GM12878 (cell line): ENCODE data around the gene IFNAR1. TPM values are rescaled to one million over a fixed set of nuclear protein-coding genes. Genes with fewer than 3 reads are reported as not detected.

Experiments used
- ATAC-seq: fragments of 200-7000 bp; cut with Tn5 transposase; 3 replicates; pipeline ENCODE4 v1.9.1; 2020; ENCODE audit warnings: mild to moderate bottlenecking, moderate library complexity
- BruUV-seq: library from RNA; stranded (reverse); fragments of 400-500 nt; replicated peaks from 2 replicates; lab custom pipeline; 2021; lab: Mats Ljungman, UMichigan
- CTCF ChIA-PET: fragments of 300-600 bp; sonication (Branson Sonifier 250); formaldehyde crosslinking; extraction: SDS; loops from one replicate; lab custom pipeline; 2021; ENCODE audit warnings: inconsistent platforms; lab: Yijun Ruan, JAX
- POLR2A ChIA-PET: fragments of 350-600 bp; formaldehyde crosslinking; extraction: SDS; loops from one replicate; lab custom pipeline; 2021; ENCODE audit warnings: inconsistent platforms; lab: Charles Lee
- RAD21 ChIA-PET: fragments of 300-600 bp; sonication (Branson Sonifier 250); formaldehyde crosslinking; loops from one replicate; lab custom pipeline; 2023; ENCODE audit warnings: antibody characterized with exemption; ENCODE audit not compliant: unreplicated experiment; lab: Charles Lee
- SMC1A ChIA-PET: fragments of 300-600 bp; sonication (Branson Sonifier 250); formaldehyde crosslinking; loops from one replicate; lab custom pipeline; 2023; ENCODE audit not compliant: unreplicated experiment, uncharacterized antibody; lab: Charles Lee
- DNase-seq: peaks from one replicate; pipeline ENCODE4 v3.0.0-alpha.2; 2011; ENCODE audit warnings: low read depth, low spot score
- FAIRE-seq: peaks from 3 replicates; lab custom pipeline; 2011; peaks lifted over from hg19 to GRCh38; lab: Jason Lieb, UNC
- H2AFZ ChIP-seq: 2 replicates; pipeline ENCODE4 v1.6.0; 2011; ENCODE audit warnings: low read depth, low read length, control low read depth; ENCODE audit not compliant: control insufficient read depth
- H3K27ac ChIP-seq: 2 replicates; pipeline ENCODE4 v1.5.1; 2011; ENCODE audit warnings: control low read depth; ENCODE audit not compliant: control insufficient read depth, insufficient read depth
- H3K27me3 ChIP-seq, 2 experiments: replicated peaks in 1 of 2; 2 replicates each; pipeline versions ENCODE4 v1.6.0 to v1.6.1; 2011; ENCODE audit warnings: low read length in 1 of 2; ENCODE audit not compliant: control insufficient read depth in 2 of 2, insufficient read depth in 2 of 2
- H3K36me3 ChIP-seq, 2 experiments: 2 replicates each; pipeline ENCODE4 v1.5.1; 2011; ENCODE audit warnings: low read length in 1 of 2; ENCODE audit not compliant: control insufficient read depth in 2 of 2, insufficient read depth in 2 of 2
- H3K4me1 ChIP-seq: 2 replicates; pipeline ENCODE4 v1.6.1; 2011; ENCODE audit warnings: mild to moderate bottlenecking, low read length, moderate library complexity, mixed read lengths; ENCODE audit not compliant: control insufficient read depth, insufficient read depth
- H3K4me2 ChIP-seq: 2 replicates; pipeline ENCODE4 v1.6.0; 2011; ENCODE audit warnings: control low read depth; ENCODE audit not compliant: control insufficient read depth, insufficient read depth
- H3K4me3 ChIP-seq: fragments of 200-600 bp; sonication (generic); 2 replicates; pipeline ENCODE4 v1.5.1; 2016
- H3K79me2 ChIP-seq: 2 replicates; pipeline ENCODE4 v1.6.0; 2011; ENCODE audit warnings: low read length; ENCODE audit not compliant: control insufficient read depth, insufficient read depth
- H3K9ac ChIP-seq: 2 replicates; pipeline ENCODE4 v1.8.0; 2011; ENCODE audit warnings: low read length, control low read depth, mixed read lengths; ENCODE audit not compliant: control insufficient read depth, insufficient read depth
- H3K9me3 ChIP-seq: replicated peaks from 3 replicates; pipeline ENCODE4 v1.5.1; 2011; ENCODE audit warnings: mild to moderate bottlenecking, low read length; ENCODE audit not compliant: control insufficient read depth, insufficient read depth
- H4K20me1 ChIP-seq: 2 replicates; pipeline ENCODE4 v1.6.0; 2011; ENCODE audit not compliant: control insufficient read depth, insufficient read depth
- ATF2 ChIP-seq: IDR thresholded peaks from 2 replicates; pipeline ENCODE4 v1.6.1; 2012; ENCODE audit warnings: low read length, inconsistent platforms
- ATF3 ChIP-seq: IDR thresholded peaks from 2 replicates; pipeline ENCODE4 v1.6.1; 2011; ENCODE audit warnings: low read depth, mild to moderate bottlenecking, low read length, moderate library complexity, borderline replicate concordance; ENCODE audit errors: extremely low read depth
- BACH1 ChIP-seq: fragments of 450-650 bp; IDR thresholded peaks from 2 replicates; pipeline ENCODE4 v1.6.1; 2017; ENCODE audit warnings: mild to moderate bottlenecking, borderline replicate concordance
- CBFB ChIP-seq: IDR thresholded peaks from 2 replicates; pipeline ENCODE4 v1.6.1; 2016; ENCODE audit warnings: antibody characterized with exemption, low read depth
- CHD2 ChIP-seq: IDR thresholded peaks from 2 replicates; pipeline ENCODE4 v1.6.1; 2011; ENCODE audit warnings: low read depth, low read length, improper control_type of control experiment, borderline replicate concordance
- FOS ChIP-seq: IDR thresholded peaks from 3 replicates; pipeline ENCODE4 v1.6.1; 2011; ENCODE audit warnings: borderline replicate concordance; ENCODE audit not compliant: insufficient read length; ENCODE audit errors: extremely low read depth
- IRF4 ChIP-seq: IDR thresholded peaks from 2 replicates; pipeline ENCODE4 v1.6.1; 2011; ENCODE audit warnings: low read depth, low read length
- MXI1 ChIP-seq: fragments of 150-350 bp; IDR thresholded peaks from 2 replicates; pipeline ENCODE4 v1.6.1; 2011; ENCODE audit warnings: low read depth, mild to moderate bottlenecking, inconsistent platforms, low read length, improper control_type of control experiment
- NFIC ChIP-seq: IDR thresholded peaks from 2 replicates; pipeline ENCODE4 v1.6.1; 2012; ENCODE audit warnings: low read depth, mild to moderate bottlenecking, inconsistent platforms, low read length, moderate library complexity
- PAX5 ChIP-seq: IDR thresholded peaks from 2 replicates; pipeline ENCODE4 v1.6.1; 2011; ENCODE audit warnings: low read depth, low read length, borderline replicate concordance
- PBX3 ChIP-seq: IDR thresholded peaks from 2 replicates; pipeline ENCODE4 v1.6.1; 2011; ENCODE audit warnings: mild to moderate bottlenecking, low read depth, low read length, moderate library complexity; ENCODE audit not compliant: insufficient replicate concordance
- POLR2A ChIP-seq: IDR thresholded peaks from 2 replicates; pipeline ENCODE4 v1.6.1; 2011; ENCODE audit warnings: low read depth, mild to moderate bottlenecking, low read length
- SKIL ChIP-seq: fragments of 450-650 bp; IDR thresholded peaks from 2 replicates; pipeline ENCODE4 v1.6.1; 2017; ENCODE audit warnings: mild to moderate bottlenecking, low read depth, inconsistent platforms; ENCODE audit not compliant: poor library complexity, severe bottlenecking
- SREBF2 ChIP-seq: IDR thresholded peaks from 2 replicates; pipeline ENCODE4 v1.6.1; 2012; ENCODE audit warnings: mild to moderate bottlenecking, low read length
- WGBS: methylation state at CpG from one replicate; pipeline ENCODE4 v1.1.6; 2016; ENCODE audit warnings: low lambda C conversion rate; ENCODE audit not compliant: insufficient replicate concordance, insufficient coverage; ENCODE audit errors: missing lambda C conversion rate; 5-methylcytosine and 5-hydroxymethylcytosine counted together
- in situ Hi-C: fragments of 300-500 bp; cut with MboI; formaldehyde crosslinking; loops from 9 replicates; pipeline ENCODE4 v1.14.3; 2018; ENCODE audit warnings: mixed read lengths
- intact Hi-C: fragments of 100-400 bp; cut with micrococcal nuclease; formaldehyde crosslinking; loops from one replicate; pipeline ENCODE4 v1.14.2; 2022; ENCODE audit not compliant: unreplicated experiment
- polyA plus RNA-seq, 11 experiments: library from polyadenylated mRNA; depleted of rRNA in 4 of 11; unstranded in 6 of 11; stranded (reverse) in 5 of 11; fragments of >200 nt; fragmentation: Nextera tagmentation in 4 of 11; fragmentation: Illumina TruSeq in 1 of 11; extraction: Ambion mirVana in 4 of 11; extraction: Trizol in 1 of 11; gene quantifications; 1 replicate in 1 of 11; 2 replicates in 10 of 11; pipeline versions ENCODE4 v1.2.1 to v1.2.3, GENCODE V29; 2011 to 2016; ENCODE audit warnings: inconsistent platforms in 2 of 11, missing spikeins in 2 of 11, low read depth in 1 of 11
- total RNA-seq, 4 experiments: library from RNA; depleted of rRNA in 3 of 4; stranded (reverse); fragments of >200 nt in 3 of 4; fragmentation: Illumina TruSeq in 1 of 4; extraction: Trizol in 1 of 4; gene quantifications; 2 replicates each; pipeline versions ENCODE4 v1.2.1 to v1.2.3, GENCODE V29; 2013 to 2021

Gene IFNAR1
- total and polyA plus RNA-seq, 10 of the 15 experiments (the other 5 are each of a cell fraction or from before 2014, with no cell fraction given): 12.0 to 62.4 (median 24.6) TPM

GRCh38 chr21:33291686-33292085, 33.1 kb upstream of the IFNAR1 start:
- POLR2A ChIA-PET: no interaction called here
- BruUV-seq: no TSS peak
- SMC1A ChIA-PET: no interaction called here
- intact Hi-C loops (no loop called here), in situ Hi-C loops (no loop called here)
- DNase-seq: no peak
- H3K79me2 ChIP-seq: no peaks in the 10 kb centered on the region
- H3K36me3 ChIP-seq: peaks cover 4 to 12% of the 10 kb centered on the region in 2 experiments; a peak in 3 of 4 replicates
- TF ChIP-seq SKIL (no peak), POLR2A (peak; percentile 16; the same call in 1 of the 2 replicates), IRF4 (no peak), SREBF2 (no peak)
- ATAC-seq: no peak
- H3K27ac ChIP-seq: no peak overlapping the region
- WGBS: 95% methylated on average over 9 of the region's 9 CpGs
- H3K9me3 ChIP-seq: no peaks in the 10 kb centered on the region
- FAIRE-seq: no peak
- CTCF ChIA-PET: no interaction called here
- no peak overlapping the region for H3K4me3 ChIP-seq
- RAD21 ChIA-PET: no interaction called here
- H4K20me1 ChIP-seq: no peaks in the 10 kb centered on the region
- H3K4me2 ChIP-seq: no peak overlapping the region
- H3K4me1 ChIP-seq: peaks cover 6% of the 10 kb centered on the region
- H3K27me3 ChIP-seq: no peaks in the 10 kb centered on the region
- H2AFZ ChIP-seq: no peak overlapping the region
- no peak overlapping the region for H3K9ac ChIP-seq

- FAIRE-seq (no peak), DNase-seq (no peak), ATAC-seq (no peak)
- ChIA-PET POLR2A (no interaction called here), RAD21 (no interaction called here), CTCF (no interaction called here), SMC1A (no interaction called here)
- Histone ChIP-seq H3K27ac (no peak overlapping the region), H3K4me2 (no peak overlapping the region), H4K20me1 (no peaks in the 10 kb centered on the region), H3K4me1 (peaks cover 6% of the 10 kb centered on the region), H3K4me3 (no peak overlapping the region), H3K36me3 (peaks cover 4 to 12% of the 10 kb centered on the region in 2 experiments; a peak in 3 of 4 replicates), H3K9ac (no peak overlapping the region), H3K79me2 (no peaks in the 10 kb centered on the region), H2AFZ (no peak overlapping the region), H3K9me3 (no peaks in the 10 kb centered on the region), H3K27me3 (no peaks in the 10 kb centered on the region)
- in situ Hi-C loops: no loop called here
- 91% methylated on average over 5 of the region's 5 CpGs for whole genome bisulfite sequencing
- intact Hi-C loops: no loop called here
- no TSS peak for BruUV-seq
- TF ChIP-seq MXI1 (no peak), CBFB (no peak), ATF2 (no peak), ATF3 (no peak), PBX3 (no peak), PAX5 (no peak), SREBF2 (no peak), CHD2 (no peak), BACH1 (no peak), FOS (no peak), NFIC (no peak)
Measured at GRCh38 chr21:33292724-33293123, 32.0 kb upstream of the IFNAR1 start.
